ENCODE measurements around the gene RAD18.
A peak's percentile ranks its signal among the peaks of the same experiment; 100 is the strongest.

Gene RAD18

DNA sequence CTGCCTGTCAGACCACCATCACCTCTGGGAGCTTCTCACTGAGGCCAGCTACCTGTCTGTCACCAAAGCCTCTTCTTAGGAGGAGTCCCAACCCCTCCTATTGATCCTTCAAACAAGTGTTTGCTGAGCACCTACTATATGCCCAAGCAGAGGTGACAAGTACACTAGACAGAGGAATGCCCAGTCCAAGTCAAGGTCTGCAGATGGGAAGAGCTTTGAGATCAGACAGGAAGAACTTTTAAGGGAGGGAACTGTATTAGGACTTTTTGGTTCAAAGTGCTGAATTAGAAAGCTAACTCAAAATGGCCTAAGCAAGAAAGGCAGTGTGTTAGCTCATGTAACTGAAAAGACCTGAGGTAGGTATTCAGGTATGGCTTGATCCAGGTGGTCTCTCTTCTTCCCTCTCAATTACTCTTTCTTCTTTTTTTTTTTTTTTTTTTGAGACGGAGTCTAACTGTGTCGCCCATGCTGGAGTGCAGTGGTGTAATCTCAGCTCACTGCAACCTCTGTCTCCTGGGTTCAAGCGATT, 3.6 kb upstream of the RAD18 start:
- DNase-seq (ENCODE audit: low read depth, low spot score): no peak

DNA sequence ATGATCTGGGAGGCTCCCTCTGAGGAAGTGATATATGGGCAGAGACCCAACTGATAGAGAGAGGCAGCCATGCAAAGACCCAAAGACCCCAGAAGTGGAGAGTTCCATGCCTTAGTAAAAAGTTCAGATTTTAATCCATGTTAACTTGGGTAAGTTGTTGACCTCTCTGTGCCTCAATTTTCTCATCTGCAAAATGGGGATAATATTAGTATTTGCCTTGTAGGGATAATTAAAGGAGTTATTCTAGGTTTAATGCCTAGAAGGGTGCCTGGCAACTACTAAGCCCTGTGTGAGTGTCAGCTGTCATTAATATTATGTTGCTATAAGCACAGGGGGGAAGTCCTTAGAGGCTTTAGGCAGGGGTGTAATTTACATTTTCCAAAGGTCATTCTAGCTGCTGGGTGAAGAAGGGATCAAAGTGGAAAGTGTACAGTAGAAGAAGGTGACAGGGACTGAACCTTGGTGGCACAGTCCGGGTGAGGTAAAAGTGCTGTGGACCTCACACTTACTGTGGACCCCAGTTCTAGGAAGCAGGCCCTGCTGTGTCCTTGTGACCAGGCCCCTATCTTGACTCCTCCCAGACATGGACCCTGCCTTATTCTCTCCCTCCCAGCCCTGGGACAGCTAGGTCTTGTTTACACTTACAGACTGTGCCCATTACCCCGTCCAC, 3.0 kb upstream of the RAD18 start:
- no peak for DNase-seq (ENCODE audit: low read depth, low spot score)
- H3K27ac ChIP-seq: no peak overlapping the region

More for the DNA sequence above, 3.6 kb upstream of the RAD18 start:
- no peak overlapping the region for H3K27ac ChIP-seq

DNA sequence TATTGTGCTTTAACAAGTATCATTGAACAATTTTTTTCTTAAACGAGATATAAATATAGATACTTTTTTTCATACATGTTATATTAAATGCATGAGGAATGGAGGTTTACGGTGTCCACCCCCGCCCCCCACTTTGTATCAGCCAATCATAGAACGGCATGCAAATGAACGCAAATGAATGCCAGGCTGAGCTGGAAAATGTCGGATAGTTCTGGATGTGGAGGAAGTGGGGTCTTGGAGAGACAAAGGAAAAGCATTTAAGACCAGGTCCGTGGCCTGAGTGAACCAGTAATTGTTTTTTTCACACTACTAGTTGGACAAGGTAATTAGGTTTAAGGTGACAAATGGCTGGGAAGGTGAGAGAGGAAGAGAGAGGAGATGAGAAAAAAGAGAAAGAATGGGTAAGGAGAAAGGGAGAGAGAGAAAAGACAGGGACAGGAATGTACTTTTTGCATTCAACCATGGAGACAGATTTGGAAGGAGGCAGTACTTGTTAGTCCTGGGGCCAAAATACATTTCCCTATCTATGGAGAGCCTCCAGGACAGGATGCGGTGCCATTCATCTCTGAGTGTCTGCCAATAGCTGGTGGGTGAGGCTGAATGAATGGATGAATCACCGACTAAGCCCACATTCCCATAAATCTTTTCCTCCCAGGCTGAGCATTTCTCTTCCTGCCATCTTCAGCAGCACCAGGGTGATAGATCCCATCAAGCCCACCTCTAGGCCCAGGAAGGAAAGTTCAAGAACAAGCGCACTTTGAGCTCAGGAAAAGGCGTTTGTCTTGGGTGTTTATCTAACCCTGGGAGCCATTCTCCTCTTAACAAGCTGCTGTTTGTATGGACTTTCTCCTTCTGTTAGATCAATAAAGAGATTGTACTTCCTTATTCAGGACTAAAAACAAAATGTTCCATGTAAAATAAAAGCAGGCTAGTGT, 1.4 kb upstream of the RAD18 start:
- peak overlapping the region; percentile 81 for H3K27ac ChIP-seq
- DNase-seq (ENCODE audit: low read depth, low spot score): peak; percentile 70

DNA sequence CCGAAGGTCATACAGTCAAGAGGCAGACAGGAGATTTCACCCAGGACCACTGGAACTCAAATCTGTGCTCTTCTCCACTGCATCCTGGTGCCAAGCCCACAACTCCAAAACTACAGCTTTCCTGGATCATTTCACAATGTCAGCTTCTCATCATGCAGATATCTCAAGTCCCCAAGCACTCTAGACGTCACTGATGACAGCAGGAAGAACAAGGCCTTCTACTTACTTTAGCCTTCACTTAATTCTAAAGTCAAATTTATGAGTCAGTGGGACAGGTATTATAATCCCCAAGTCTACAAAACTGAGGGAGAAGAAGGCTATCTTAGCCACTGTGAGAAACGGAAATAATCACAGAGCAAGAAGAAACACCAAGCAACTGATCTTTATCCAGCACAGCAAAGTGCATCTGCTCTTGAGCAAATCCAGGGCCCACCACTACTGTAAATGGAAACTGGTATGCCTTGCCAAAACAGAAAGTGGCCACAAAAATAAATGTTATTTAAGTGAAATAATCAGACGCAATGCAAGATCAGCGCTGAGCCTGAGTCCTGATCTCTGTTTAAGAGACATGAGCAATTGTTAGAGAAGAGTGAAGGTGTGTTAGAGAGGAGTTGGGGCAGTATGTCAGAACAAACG, 928 bp downstream of the RAD18 start:
- no peak for DNase-seq (ENCODE audit: low read depth, low spot score)
- H3K27ac ChIP-seq: no peak overlapping the region

DNA sequence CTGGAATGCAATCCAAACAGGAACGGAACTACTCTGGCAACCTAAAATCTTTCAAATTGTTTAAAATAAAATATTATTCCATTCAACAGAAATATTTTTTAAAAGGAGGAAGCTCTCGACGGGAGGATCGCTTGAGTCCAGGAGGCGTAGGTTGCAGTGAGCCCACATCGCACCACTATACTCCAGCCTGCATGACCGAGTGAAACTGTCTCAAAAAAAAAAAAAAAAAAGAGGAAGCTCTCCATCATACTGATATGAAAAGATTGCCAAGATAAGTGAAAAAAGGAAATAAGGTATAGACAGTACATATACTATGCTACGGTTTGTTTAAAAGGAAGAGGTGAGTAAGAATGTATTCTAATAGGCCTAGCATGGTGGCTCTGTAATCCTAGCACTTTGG, 3.6 kb downstream of the RAD18 start:
- H3K27ac ChIP-seq: no peak overlapping the region
- DNase-seq (ENCODE audit: low read depth, low spot score): no peak

DNA sequence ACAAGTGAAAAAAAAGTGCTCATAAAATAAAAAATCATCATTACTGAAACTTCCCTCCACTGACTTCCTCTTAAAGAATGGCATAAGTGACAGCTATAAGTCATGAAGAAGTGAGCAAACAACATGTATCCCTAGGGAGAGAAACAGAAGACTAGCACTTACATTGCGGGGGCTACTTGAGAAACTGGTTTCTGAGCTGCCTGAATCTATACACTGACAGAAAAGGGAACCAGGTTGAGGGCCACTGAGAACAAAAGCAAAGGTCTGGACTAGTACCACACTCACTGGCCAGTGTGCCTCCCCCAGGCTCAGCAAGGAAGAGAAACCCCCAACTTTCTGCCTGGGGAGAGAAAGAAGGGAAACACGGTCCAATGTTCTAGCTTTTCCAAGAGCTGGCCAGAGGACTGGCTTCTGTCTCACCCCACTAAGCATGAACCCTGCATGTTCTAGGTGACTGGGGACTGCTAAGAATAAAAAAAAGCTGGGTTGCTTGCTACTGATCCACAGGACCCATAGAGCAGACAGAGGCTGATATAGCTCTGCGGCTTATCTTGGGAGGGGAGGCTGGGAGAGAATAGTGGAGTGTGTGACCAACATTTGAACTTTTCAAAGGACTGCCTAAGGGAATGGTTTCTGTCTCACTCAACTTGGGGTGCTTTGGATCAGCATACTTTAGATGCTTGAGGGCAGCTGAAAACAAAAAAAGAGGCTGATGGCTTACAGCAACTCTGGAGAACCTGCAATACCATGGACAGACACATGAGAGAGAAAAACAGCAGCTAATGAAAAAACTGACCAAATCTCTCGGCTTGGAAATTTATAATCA, 8.1 kb downstream of the RAD18 start:
- H3K27ac ChIP-seq: no peak overlapping the region
- no peak for DNase-seq (ENCODE audit: low read depth, low spot score)

DNA sequence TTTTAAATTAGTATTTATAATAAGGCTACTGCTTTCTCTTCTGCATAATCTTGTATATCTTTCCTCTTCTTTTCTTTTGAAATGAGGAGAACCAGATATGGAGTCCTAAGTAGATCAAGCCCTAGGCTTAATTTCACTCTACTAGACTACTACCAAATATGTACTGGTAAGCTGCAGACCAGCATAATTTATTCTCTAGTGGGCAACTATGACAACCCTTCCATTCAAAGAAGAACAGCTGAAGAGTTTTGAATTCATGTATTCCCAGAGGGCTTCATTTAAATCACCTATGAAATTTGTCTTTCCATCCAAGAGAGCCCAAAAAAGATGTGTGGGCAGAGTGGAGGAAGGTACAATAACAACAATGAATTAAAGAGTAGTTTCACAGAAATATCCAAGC, 10.0 kb downstream of the RAD18 start:
- no peak for DNase-seq (ENCODE audit: low read depth, low spot score)
- no peak overlapping the region for H3K27ac ChIP-seq

DNA sequence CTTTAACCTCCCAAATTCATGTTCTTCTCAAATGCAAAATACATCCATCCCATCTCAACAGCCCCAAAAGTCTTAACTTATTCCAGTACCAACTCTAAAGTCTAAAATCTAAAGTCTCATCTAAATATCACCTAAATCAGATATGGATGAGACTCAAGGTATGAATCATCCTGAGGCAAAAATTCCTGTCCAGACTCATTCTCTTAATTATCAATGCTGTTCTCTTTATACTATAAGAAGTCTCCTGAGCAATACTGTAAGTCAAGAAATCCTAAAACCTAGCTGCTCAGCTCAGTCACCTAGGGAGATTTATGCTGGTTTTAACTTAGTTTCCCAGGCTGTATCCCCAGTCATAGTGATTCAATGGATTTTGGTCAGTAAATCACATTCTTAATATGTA, 11.1 kb downstream of the RAD18 start:
- DNase-seq (ENCODE audit: low read depth, low spot score): no peak

DNA sequence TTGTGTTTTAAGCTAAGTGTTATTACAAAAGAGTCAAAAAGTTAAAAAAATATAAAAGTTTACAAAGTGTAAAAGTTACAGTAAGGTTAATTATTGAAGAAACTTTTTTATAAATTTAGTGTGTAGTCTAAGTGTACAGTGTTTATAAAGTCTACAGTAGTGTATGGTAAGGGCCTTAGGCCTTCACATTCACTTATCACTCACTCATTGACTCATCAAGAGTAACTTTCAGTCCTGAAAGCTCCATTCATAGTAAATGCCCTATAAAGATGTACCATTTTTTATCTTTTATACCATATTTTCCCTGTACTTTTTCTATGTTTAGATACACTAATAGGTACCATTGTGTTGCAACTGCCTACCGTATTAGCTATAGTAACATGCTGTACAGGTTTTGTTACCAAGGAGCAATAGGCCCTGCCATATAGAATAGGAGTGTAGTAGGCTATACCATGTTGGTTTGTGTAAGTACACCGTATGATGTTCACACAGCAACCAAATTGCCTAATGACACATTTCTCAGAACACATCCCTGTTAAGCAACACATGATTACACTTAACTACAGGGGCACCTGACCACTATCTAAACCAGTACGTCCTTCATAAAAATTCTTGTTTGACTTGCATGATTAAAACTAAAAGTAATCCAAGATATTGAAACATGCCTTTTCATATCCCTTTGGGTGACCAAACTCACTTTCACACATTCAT, 17.2 kb downstream of the RAD18 start:
- H3K27ac ChIP-seq: no peak overlapping the region

More for the DNA sequence above, 11.1 kb downstream of the RAD18 start:
- H3K27ac ChIP-seq: no peak overlapping the region

DNA sequence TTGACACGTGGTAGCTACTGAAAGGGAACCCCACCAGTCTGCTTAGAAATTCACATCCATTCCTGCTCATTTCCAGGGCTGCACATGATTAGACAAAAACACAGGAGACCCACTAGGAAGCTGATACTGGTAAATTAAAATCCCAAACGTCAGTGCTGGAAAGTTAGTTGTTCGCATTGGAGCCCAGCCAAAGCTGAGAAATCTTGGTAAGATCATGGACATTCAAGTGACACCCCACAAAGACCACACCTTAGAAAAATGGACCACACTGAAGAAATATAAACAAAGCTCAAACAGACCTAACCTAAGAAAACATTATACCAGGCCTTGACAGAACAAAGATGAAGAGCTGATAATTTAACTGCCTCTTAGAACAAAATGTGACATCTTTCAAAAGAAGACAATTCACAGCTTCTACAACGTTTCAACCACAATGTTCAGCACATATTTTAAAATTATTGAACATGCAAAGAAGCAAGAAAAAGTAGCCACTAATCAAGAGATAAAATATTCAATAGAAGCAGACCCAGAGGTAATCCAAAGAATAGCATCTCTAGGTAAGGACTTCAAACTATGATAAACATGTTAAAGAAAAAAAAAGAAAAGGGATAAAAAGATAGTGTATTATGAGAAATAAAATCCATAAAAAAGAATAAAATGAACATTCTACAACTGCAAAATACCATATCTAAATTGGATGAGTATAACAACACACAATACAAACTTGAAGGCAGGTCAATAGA, 20.4 kb downstream of the RAD18 start:
- no peak overlapping the region for H3K27ac ChIP-seq
- DNase-seq (ENCODE audit: low read depth, low spot score): no peak

More for the DNA sequence above, 17.2 kb downstream of the RAD18 start:
- DNase-seq (ENCODE audit: low read depth, low spot score): no peak

DNA sequence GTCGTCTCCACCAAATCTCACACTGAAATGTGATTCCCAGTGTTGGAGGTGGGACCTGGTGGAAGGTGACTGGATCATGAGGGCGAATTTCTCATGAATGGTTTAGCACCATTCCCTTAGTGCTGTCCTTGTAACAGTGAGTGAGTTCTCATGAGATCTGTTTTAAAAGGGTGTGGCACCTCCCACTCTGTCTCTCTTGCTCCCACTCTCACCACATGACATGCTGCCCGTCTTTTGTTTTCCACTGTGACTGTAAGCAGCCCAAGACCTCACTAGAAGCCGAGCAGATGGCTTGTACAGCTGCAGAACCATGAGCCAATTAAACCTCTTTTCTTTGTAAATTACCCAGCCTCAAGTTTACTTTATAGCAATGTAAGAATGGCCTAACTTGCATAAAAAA, 21.2 kb downstream of the RAD18 start:
- no peak overlapping the region for H3K27ac ChIP-seq
- DNase-seq (ENCODE audit: low read depth, low spot score): no peak

DNA sequence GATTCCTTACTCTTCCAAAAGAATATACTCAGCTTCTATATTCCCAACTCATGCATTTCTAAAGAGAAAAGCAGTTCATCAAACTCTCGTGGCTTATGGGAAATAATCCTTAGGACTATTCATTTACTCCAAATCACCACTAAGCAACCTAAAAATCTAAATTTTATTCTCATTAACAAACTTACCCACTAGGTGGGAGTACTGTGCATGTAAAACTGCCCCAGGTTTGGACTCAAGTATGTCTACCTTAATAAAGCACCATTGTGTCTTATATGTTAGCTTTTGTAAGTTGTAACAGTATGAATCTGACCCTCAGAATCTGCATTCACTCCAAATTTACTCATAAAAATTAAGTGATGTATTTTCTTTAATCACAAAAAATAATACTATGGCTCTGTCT, 25.3 kb downstream of the RAD18 start:
- DNase-seq (ENCODE audit: low read depth, low spot score): no peak
- H3K27ac ChIP-seq: peak overlapping the region; percentile 80

DNA sequence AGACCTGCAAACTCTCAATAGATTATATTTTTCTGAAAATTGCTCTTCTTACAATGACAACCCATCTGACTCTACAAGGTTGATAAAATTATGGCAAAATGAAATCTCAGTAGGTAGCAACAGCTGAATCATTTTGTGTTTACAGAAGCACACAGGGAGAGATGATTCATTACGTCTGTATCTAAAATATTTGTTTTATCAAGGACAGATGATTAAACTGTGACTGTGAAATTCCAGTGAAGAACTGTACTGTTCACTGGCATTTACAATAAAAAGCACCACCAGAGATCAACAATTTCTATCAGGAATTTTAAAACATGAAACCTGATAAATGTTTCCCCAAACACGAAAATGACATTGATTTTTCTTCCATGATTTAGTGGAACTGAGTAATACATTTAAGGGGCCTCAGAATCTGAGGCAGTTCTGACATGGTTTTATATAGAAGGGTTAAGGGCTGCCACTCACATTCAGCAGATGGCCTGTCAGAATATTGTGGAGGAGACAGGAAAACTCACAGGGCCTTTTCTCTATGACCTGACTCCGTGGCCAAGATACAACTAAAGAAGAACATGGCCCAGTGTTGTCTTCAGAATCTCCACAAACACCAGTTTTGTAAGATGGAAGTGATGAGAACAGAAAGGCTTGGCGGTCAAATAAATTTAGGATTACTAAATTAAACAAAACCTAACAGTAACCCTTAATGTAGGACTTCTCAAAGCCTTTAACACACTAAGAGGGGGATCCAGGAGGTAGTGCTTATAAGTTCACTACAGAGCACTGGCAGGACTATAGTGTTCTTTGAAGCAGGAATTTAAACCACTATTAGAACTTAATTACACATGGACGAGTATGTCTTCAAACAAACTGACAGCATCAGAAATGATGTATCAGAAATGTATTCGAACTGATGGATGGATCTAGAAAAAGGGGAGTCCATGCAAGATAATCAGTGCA, 25.9 kb downstream of the RAD18 start:
- DNase-seq (ENCODE audit: low read depth, low spot score): peak; percentile 12
- H3K27ac ChIP-seq: peak overlapping the region; percentile 80

DNA sequence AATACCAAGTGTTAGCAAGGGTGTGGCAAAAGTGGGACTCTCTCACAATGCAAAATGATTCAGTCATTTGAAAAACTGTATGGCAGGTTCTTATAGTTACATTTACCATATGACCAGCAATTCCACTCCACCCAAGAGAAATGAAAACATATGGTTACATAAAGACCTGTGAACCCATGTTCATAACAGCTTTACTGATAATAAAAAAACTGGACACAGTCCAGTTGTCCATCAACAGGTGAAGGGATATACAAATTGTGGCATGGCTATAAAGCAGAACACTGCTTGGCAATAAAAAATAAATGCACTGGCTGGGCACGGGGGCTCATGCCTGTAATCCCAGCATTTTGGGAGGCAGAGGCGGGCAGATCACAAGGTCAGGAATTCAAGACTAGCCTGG, 30.8 kb downstream of the RAD18 start:
- no peak overlapping the region for H3K27ac ChIP-seq
- no peak for DNase-seq (ENCODE audit: low read depth, low spot score)

DNA sequence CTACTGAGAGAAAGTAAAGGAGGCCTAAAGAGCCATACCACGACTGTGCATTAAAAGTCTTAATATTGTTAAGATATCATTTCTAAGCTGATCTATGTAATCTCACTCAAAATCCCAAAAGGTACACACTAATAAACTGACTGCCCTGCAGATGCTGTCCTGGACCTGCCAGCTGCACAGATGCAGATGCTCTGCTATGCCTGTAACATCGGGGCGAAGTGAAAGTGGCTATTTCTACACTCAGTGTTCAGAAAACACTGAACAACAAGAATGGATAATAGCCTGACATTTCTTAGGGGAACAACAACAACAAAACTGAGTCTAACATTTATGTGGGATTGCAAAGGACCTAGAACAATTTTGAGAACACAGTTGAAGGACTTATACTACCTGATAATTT, 31.9 kb downstream of the RAD18 start:
- no peak for DNase-seq (ENCODE audit: low read depth, low spot score)
- H3K27ac ChIP-seq: no peak overlapping the region

DNA sequence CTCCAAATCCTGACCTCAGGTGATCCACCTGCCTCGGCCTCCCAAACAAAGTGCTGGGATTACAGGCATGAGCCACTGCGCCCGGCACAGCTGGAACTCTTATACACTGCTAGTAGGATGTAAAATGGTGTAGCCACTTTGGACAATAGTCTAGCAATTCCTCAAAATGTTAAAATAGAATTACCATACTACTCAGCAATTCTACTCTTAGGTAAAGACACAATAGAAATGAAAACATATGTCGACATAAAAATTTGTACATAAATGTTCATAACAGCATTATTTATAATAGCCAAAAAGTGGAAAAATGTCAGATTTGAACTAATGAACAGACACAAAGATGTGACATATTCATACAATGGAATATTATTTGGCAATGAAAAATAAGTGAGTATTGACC, 33.4 kb downstream of the RAD18 start:
- DNase-seq (ENCODE audit: low read depth, low spot score): no peak
- no peak overlapping the region for H3K27ac ChIP-seq

DNA sequence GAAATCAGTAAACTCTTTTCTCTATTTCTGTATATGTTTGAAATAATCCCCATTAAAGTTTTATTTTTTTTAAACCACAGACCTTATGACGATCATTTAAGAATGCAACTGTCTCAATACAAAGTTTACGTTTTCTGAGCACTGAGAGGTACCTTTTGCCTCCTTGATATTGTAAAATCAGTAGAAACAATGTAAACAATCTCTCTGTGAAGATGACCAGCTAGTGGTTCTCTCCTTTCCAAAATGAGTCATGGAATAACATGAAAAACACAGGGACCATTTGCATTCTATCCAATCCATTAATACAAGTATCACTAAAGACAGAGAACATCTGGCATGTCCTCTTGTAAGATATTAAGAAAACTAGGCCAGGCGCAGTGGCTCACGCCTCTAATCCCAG, 48.8 kb downstream of the RAD18 start:
- no peak overlapping the region for H3K27ac ChIP-seq
- no peak for DNase-seq (ENCODE audit: low read depth, low spot score)

DNA sequence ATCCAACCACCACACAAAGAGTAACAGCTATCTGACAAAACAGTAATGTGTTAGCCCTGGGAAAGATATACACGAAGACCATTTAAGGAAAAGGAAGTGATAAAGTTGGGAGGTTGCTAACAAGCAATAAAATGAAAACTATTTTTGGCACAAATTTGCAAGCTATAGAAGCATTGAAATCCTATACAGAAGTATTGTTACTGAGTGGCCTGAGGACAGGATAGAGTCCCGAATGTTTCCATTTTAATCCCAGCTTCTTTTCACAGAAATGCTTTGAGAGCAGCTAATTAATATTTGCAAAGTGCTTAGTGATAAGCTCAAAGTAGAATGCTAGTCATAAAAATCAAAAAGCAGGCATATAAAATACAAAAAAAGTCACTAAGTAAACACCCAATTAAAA, 51.5 kb downstream of the RAD18 start:
- H3K27ac ChIP-seq: no peak overlapping the region
- no peak for DNase-seq (ENCODE audit: low read depth, low spot score)
